Cardiac fibroblast (primary cell): ENCODE results near the gene OR5B3.

Source experiments
- DNase-seq, 2 donors: peaks; one replicate each; pipeline versions ENCODE4 v3.0.0 to v3.0.0-alpha.2; 2010; ENCODE audit warnings: low read depth in 2 of 2
- H3K4me3 ChIP-seq, 2 donors: replicated peaks in 1 of 2; 1 replicate in 1 of 2; 2 replicates in 1 of 2; pipeline ENCODE4 v1.5.1; 2011; ENCODE audit warnings: low read depth in 2 of 2, low read length in 2 of 2, mild to moderate bottlenecking in 2 of 2, moderate library complexity in 1 of 2
- CTCF ChIP-seq: IDR thresholded peaks from one replicate; pipeline ENCODE4 v1.5.1; 2011; ENCODE audit warnings: low read depth, mild to moderate bottlenecking, low read length, inconsistent platforms

The OR5B3 gene

GRCh38 chr11:58391879-58392278 is 14.8 kb downstream of the OR5B3 start:
- TF ChIP-seq CTCF = no peak
- no peak overlapping the region for H3K4me3 ChIP-seq
- peak in 1 of 2 donors; percentile 59 for DNase-seq

- H3K4me3 ChIP-seq = no peak overlapping the region
- TF ChIP-seq CTCF = no peak
- DNase-seq = no peak
These were observed 16.1 kb downstream of the OR5B3 start for GRCh38 chr11:58390551-58391063.

GRCh38 chr11:58358969-58359368 is 47.7 kb downstream of the OR5B3 start, which contains the start of gene OR5B17:
Gene OR5B17, minus strand, starts transcription at chr11:58359069. Its CDS starts 0 bp downstream, at chr11:58359069.
- TF ChIP-seq CTCF = no peak
- no peak for DNase-seq
- no peak within 1 kb of the TSS for H3K4me3 ChIP-seq

GRCh38 chr11:58354727-58355126 is 51.9 kb downstream of the OR5B3 start:
- H3K4me3 ChIP-seq = no peak overlapping the region
- no peak for DNase-seq
- TF ChIP-seq CTCF = no peak
